Kidney tubule cell (primary cell): ENCODE data around the gene CFDP1.

ENCODE experiments used
- DNase-seq: peaks from one replicate; pipeline ENCODE4 v3.0.0-alpha.2; 2018; ENCODE audit warnings: low spot score

Gene CFDP1

DNA sequence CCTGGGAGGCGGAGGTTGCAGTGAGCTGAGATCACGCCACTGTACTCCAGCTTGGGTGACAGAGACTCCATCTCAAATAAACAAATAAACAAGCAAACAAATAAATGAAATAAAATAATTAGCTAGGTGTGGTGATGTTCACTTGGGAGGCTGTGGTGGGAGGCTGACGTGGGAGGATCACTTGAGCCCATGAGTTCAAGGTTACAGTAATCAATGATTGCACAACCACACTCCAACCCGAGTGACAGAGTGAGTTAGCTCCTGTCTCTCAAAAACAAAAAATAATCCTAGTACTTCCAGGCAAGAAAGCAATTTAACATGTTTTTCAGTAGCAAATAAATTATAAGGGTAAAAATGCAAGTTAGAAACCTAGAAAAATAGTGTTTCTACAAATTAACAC lies 26.4 kb downstream of the CFDP1 start:
- DNase-seq, result no peak

DNA sequence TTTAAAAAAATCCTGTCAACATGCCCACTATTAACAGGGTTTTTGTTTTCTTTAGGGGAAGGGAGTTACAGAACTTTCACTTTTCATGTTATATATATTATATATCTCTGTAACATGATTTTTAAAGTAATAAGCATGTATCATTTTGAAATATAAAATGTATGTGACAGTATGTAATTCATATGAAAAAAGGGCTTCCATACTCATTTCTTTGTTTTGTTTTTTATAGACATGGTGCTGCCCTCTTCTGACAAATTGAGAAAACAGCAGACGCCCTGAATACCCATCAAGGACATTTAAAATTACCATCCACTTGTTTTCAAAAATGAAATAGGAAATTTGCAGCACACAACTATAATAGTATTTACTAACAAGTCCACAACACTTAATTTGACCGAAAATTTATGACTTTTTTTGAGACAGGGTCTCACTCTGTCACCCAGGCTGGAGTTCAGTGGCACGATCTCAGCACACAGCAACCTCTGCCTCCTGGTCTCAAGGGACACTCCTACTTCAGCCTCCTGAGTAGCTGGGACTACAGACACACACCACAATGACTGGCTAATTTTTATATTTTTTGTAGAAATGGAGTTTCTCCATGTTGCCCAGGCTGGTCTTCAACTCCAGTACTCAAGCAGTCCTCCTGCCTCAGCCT lies 30.4 kb downstream of the CFDP1 start:
- peak; percentile 62 for DNase-seq

DNA sequence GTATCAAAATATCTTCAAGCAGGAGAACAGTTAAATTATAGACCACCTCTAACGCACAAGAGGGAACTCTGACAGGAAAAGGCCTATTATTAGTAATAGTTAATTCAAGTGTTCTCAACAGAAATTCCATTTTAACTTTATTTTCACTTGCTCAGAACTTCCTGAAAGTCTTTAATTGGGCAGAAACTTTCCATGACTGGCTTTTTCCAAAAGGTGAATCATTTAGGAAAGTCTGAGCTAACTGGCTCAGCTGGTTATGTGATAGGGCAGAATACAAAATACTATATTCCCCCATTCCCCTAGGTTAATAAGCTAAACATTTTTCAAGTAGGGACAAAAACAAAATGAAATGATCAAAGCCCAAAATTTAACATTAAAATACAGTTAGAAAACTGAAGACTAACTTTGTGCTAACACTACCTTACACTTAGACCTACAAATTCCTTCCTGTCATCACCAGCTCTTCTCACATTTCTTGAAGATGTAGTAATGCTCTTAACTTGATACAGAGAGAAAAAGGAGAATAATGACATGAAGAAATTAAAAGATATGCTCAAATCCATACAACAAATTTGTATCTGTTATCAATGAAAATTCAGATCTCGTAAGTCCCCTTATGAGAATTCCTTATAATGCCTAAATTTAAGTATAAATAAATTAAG lies 31.0 kb downstream of the CFDP1 start:
- peak; percentile 72 for DNase-seq

DNA sequence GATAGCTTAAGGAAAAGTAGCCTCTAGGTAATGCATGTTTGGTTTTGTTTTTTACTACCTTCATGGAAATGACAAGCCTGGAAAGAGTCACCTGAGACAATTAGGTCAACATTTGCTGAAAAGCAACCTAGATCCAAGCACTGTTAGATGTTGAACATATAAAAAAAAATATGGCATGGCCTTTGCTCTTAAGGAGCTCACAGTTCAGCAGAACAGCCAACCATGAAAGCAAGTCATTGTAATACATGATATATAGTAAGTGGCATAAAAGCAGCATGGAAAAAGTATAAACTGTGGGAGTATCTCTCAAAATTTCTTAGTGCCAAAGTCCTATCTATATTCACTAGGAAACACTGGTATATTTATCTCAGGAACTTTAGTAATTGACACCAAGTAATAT lies 31.6 kb downstream of the CFDP1 start:
- DNase-seq, result no peak

DNA sequence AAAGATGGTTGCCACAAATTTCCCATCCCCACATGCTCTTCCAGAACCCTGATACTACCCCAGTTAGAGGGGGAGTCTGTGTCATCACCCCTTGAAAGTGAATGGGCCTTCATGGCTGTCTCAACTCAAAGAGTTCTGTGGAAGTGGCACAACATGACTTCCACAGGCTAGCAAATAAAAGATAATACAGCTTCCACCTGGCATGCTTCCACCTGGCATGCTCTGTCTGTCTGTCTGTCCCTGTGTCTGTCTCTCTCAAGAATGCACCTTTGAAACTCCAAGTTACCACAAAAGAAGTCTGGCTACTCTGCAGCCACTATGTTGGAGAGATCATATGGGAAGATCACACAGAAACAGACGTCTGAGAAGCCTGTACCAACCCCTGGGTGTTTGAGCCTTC lies 35.0 kb downstream of the CFDP1 start:
- DNase-seq, result no peak

DNA sequence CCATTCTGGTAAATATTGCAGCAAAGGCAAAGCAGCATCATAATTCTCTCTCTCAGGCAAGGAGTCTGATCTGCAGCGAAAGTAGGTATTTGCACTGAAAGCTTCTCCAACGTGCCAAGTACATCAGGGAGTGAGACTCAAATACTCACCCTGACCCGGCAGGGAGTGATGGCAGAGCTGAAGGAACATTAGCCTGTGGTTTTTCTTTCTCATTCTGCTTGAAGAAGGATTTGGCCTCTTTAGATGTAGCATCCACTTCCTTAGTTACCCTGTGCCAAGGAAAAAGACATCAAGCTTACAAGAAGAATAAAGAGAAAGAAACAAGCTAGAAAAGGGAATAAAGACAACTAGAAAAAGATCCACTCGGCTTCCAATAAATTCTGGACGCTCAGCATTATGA lies 38.4 kb downstream of the CFDP1 start:
- DNase-seq, result no peak

DNA sequence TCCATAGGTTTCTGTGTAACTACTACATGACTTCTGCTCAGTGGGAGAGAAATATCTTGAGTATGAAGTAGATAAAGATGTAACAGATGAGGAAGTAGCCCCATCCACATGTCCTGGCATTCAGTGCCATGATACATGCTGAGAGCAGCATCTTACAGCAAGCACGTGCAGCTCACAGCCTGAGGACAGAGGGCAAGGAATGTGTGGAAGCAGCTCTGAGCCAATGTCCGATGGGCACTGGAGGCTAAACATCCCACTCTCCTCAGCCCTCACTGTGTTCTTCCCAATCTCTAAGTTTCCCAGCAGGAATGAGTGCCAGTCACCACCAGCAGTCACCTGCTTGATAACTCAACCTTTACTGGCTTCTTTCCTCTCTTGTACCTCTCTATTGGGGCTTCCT lies 40.4 kb downstream of the CFDP1 start:
- no peak for DNase-seq

DNA sequence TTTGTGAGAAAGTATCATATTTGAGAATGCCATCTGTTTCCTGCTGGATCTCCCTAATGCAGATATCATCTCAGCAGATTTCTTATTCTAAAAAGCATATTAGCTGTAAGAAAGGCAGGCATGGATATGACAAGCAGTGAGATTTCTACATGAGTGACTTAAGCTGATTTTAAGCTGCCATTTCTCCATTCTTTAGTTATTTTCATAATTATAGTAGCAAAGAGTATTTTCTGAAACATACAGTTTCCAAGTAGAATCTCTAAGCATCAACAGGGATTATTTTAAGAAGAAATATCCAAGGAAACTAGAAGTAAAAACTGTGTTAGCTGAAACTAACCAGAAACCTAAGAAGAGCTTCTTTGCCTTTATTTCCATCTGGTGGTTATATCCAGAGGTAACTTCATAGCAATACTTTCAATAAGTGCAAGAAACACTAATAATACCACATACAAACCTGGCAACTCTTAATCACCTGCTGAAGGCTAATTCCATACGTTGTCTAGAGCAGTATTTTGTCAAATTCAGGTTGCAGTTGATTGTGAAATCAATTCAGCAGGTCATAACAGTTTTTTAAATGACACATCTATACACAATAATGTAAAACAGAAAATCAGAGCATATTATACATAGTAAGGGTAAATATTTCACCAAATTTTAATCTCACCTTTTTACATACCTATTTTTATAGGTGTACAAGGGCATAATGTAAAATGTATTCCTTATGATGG lies 42.2 kb downstream of the CFDP1 start:
- no peak for DNase-seq

DNA sequence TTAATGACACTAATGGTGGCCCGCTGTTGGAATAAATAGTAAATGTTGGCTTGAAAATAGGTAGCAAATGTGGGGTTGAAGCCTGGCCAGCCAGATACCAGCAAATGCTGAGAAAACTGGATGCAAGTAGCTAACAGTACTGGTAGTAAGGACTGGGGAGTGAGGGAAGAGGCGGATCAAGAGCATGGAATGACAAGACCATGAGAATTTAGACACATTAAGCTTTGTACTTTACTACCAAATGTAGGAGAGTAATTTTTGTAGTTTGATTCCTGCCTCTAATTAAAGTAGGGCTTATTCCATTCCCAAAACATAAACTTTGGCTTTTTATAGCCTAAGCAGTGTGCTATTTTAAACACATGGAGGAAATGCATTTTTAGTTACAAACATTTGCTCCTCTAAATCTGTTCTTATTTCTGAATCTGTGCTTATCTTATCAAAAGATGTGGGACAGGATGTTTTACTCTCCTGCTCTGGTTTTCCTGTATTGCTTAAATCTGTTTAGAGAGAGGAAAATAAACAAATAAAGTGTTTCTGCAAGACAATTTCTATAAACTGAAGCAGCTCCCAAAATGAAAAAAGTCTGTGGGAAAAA lies 44.1 kb downstream of the CFDP1 start:
- no peak for DNase-seq

DNA sequence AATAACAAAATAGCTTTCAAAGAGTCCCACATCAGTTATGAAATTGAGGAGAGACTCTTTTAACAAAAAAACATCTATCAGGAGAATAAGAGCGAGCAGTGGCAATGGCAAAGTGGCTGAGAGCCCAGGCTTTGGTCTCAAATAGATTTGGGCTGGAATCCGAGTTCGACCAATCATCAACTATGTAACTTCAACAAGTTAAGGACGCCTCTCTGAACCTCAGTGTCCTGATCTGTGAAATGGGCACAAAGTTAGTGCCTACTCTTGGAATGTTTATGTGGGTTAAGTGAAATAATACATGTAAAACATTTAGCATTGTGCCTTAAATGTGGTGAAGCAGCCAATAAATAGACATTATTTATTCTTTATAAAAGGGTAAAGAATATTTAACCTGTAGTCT lies 45.4 kb downstream of the CFDP1 start:
- DNase-seq, result no peak

DNA sequence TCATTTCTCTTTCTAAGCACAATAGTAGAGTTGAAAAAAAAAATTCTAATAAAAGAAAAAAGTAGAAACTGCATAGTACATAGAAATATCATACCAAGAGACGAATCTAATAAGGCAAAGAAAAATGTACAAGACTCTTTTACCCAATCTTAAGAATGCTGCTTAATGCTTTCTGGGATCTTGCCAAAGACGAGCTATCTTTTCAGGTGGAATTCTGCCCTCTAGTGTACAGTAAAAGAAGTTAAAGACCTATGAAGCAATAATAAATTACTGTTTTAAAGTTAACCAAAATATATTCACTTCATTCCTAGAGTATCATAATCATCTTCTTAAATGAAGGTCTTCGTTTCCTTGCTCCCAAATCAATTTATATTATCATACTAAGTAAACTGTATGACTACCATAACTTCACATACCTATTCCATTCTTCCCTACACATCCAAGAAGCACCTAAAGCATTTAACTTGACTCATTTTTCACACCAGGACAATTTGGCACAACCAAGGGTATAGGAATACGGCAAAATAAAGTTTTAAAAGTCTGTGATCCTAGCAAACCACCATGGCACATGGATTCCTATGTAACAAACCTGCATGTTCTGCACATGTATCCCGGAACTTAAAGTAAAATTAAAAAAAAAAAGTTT lies 47.7 kb downstream of the CFDP1 start:
- DNase-seq, result peak; percentile 80

DNA sequence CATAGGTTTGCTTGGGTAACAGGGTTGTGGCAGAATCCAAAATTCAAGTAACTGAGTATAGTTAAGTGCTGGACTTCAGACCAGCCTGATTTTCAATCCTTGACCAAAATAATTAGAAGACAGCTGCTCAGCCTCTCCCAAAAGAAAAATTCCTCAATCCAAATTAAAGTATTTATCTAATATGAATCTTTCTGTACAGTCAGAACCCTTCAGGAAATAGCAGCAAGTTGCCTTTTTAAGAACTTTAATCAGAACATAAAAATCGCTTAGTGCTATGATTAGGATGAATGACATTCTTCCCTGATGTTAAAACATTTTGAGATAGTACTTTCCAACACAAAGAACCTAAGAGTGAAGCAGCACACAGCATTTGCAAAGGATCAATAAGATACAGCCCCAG lies 50.2 kb downstream of the CFDP1 start:
- DNase-seq, result no peak

DNA sequence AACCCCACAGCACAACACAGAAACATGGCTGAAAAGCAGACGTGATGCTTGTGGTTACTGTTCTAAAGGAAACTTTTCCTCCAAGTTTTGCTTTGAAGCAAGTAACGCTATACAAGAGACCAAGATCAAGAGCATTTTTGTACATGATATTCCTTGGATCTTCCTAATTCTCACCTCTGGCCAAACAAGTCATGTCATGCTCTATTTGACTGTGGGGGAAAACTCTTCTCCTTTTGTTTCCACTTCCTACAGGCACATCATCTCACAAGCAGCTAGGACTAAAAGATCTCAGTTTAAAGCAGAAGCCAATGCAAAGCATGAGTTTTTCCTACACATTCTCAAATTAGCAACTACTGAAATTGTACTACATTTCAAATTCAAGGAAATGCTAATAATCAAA lies 50.7 kb downstream of the CFDP1 start:
- no peak for DNase-seq

DNA sequence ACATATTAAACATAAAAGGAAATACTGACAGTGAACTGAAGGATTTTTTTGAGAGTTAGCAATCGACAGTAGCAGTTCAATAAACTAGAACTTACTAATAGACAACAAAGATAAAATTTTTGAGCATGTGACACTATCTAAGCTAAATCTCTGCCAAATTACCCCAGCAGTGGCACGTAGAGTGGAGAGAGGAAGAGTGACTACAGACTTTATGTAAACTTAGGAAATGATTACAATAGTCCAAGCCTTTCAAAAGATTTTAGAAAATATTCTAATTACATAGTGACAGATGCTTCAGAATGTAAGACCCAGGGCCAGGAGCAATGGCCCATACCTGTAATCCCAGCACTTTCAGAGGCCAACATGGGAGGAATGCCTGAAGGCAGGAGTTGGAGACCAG lies 52.4 kb downstream of the CFDP1 start:
- DNase-seq, result no peak

DNA sequence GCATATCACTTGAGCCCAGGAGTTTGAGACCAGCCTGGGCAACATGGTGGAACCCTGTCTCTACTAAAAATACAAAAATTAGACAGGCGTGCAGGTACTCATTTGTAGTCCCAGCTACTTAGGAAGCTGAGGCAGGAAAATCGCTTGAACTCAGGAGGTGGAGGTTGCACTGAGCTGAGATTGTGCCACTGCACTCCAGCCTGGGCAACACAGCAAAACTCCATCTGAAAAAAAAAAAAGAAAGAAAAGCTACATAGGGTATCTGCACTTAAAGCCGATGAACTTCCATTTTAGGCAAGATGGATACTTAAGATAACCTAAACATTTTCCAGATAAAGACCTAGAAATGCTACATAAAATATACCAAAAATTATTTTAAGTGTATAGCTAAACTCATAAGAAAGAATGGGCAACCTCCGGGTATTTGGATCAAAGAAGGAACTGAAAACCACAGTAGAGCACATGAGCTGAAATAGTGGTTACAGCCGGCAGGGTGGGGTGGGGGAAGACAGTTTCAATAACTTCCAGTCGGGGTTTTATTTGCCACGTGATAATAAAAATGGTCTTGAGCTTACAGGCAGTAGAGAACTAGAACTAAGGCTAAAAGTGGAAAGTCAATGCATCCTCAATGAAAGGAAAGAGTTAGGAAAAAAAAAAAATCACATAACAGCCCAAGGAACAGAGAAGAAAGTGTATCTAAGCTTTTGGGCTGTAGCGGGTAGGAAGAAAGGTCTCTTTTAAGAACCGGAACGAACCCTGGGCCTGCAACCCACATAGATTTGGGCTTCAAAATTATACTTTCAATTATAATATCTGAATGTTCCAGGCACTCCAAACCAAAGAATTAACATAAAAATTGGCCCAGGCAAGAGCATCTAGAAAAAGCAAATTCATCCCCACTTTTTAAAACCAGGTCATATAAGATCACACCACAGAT lies 53.1 kb downstream of the CFDP1 start:
- no peak for DNase-seq

DNA sequence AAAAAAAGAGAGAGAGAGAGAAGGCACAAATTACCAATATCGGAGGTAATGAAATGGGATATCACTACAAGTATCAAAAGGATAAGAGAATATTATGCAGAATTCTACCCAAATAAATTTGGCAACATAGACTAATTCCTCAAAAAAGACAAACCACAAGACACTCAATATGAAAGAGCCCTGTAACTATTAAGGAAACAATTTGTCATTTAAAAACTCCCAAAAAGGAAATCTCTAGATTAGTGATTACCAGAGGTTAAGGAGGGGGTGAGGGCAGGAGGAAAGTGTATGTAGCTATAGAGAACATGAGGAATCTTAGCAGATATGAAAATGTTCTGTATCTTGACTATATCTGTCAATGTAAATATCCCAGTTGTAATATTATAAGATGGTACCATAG lies 54.0 kb downstream of the CFDP1 start:
- DNase-seq, result no peak

DNA sequence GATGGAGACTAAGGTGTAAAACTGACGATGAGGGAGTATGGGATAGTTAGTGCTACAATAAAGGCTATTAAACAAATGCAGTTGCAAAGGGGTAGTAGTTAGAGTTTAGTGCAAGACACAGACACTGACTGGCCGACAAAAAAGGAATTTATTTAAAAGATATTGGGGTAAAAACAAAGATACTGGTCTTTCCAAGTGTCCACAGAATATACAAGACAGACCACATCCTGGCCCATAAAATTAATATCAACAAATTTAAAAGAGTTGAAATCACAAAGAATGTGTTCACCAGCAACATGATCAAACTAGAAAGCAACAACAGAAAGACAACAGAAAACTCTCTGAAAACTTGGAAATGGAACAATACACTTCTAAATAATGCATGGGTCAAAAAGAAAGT lies 54.7 kb downstream of the CFDP1 start:
- no peak for DNase-seq

DNA sequence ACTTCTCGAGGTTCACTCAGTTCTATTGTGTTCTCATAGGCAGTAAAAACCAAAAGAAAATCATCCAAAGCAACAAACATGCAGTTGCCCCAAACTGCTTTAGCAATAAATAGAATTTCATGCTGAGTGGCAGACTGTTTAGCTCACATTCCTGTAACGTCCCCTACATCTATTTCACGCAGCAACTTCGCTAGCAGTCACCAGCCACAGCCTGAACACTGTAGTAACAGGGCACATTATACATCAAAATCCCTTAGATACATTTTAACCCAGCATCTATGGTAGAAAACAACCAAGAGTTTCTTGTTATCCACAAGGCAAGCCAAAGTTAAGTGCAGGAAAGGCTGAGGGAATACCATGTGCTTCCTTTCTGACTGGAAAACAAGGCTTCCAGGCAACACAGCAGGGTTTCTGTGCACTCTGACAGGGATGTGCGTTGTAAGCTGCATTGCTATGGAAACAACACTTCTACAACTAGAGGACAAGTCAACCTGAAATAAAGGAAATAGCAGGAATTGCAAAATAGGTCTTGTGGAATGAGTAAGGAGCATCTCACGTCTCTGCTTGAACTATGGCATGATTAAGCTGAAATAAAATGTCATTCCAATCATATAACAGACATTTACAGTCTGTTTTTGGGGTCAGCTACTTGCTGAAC lies 55.4 kb downstream of the CFDP1 start:
- peak; percentile 95 for DNase-seq

DNA sequence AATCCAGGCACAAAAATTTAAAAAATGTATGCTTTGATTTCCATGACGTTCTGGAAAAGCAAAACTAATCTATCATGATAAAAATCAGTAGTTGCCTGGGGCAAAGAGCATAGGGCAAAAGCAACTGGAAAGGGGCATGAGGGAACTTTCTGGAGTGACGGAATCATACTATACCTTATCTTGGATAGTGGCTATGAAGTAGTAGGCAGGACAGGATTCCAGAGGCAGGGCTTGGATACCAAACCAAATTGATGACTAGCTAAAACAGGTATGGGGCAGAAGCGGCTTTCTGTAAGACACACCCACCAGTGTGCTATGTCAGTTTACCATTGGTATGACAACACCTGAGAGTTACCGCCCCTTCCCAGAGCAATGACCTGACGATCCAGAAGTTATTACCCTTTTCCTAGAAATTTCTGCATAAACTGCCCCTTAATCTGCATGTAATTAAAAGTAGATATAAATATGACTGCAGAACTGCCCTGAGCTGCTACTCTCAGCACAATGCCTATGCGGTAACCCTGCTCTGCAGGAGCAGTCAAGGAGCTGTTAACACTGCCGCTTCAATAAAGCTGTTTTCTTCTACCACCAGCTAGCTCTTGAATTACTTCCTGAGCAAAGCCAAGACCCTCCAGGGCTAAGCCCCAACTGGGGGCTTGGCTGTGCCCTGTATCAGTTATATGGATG lies 56.7 kb downstream of the CFDP1 start:
- peak; percentile 58 for DNase-seq

DNA sequence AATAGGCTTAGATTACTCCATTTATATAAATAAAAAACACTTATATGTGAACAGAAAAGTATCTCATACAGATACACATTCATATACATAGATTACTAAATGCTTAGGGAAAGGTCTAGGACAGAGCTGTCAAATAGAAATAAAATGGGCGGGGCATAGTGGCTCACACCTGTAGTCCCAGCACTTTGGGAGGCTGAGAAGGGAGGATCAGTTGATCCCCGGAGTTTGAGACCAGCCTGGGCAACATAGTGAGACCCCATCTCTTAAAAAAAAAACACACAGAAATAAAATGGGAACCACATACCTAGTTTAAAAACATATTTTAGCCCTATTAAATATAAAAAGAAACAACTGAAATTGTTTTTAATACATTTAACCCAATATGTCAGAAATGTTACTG lies 58.9 kb downstream of the CFDP1 start:
- DNase-seq, result no peak
